SU-DHL-6 (cell line): ENCODE data around the gene RYR2.

Experiments used
- H2AFZ ChIP-seq: fragments of 200-600 bp; sonication (generic); 2 replicates; pipeline ENCODE4 v1.6.1; 2014; ENCODE audit warnings: low read depth, mild to moderate bottlenecking, moderate library complexity, mixed read lengths, antibody characterized with exemption, low read length; ENCODE audit not compliant: severe bottlenecking
- H3F3A ChIP-seq: fragments of 200-600 bp; shearing (Covaris generic); 2 replicates; pipeline ENCODE4 v1.6.0; 2016; ENCODE audit warnings: antibody characterized with exemption, mild to moderate bottlenecking; ENCODE audit not compliant: insufficient read depth
- H3K27ac ChIP-seq: fragments of 200-600 bp; sonication (generic); 2 replicates; pipeline ENCODE4 v1.5.1; 2016; ENCODE audit warnings: low read depth, mild to moderate bottlenecking, low read length, moderate library complexity, mixed read lengths
- H3K27me3 ChIP-seq: fragments of 200-600 bp; sonication (generic), shearing (Covaris generic); 2 replicates; pipeline ENCODE4 v1.6.0; 2014; ENCODE audit warnings: mild to moderate bottlenecking, low read length
- H3K36me3 ChIP-seq: fragments of 200-600 bp; sonication (generic); 2 replicates; pipeline ENCODE4 v1.6.1; 2014; ENCODE audit warnings: mild to moderate bottlenecking, low read length, mixed read lengths
- H3K4me2 ChIP-seq: fragments of 300-600, 200-600 bp; shearing (Covaris generic), sonication (generic); 2 replicates; pipeline ENCODE4 v1.6.0; 2014; ENCODE audit warnings: low read length, low read depth, mild to moderate bottlenecking; ENCODE audit not compliant: poor library complexity, severe bottlenecking
- H3K4me3 ChIP-seq: fragments of 200-600 bp; sonication (generic); 2 replicates; pipeline ENCODE4 v1.5.1; 2014; ENCODE audit warnings: antibody characterized with exemption, low read length, mild to moderate bottlenecking, mixed read lengths; ENCODE audit not compliant: insufficient read depth, poor library complexity, severe bottlenecking
- H3K79me2 ChIP-seq: fragments of 200-600 bp; sonication (generic); 2 replicates; pipeline ENCODE4 v1.6.1; 2014; ENCODE audit warnings: mild to moderate bottlenecking, low read length, moderate library complexity; ENCODE audit not compliant: insufficient read depth
- H3K9ac ChIP-seq: fragments of 200-600 bp; sonication (generic); 2 replicates; pipeline ENCODE4 v1.7.0; 2014; ENCODE audit warnings: mild to moderate bottlenecking, low read length
- H3K9me2 ChIP-seq: fragments of 200-600 bp; sonication (generic); replicated peaks from 2 replicates; pipeline ENCODE4 v1.6.1; 2014; ENCODE audit warnings: low read length; ENCODE audit not compliant: insufficient read depth
- H3K9me3 ChIP-seq: fragments of 200-600 bp; sonication (generic); 2 replicates; pipeline ENCODE4 v1.6.1; 2014; ENCODE audit warnings: low read length, mixed read lengths; ENCODE audit not compliant: insufficient read depth
- H4K20me1 ChIP-seq: fragments of 200-600 bp; sonication (generic); 2 replicates; pipeline ENCODE4 v1.6.1; 2014; ENCODE audit warnings: low read depth, mild to moderate bottlenecking, antibody characterized with exemption, low read length, moderate library complexity, mixed read lengths
- EZH2phosphoT487 ChIP-seq: fragments of 200-600 bp; sonication (generic), shearing (Covaris generic); conservative IDR thresholded peaks from 2 replicates; pipeline ENCODE4 v1.6.1; 2018; ENCODE audit warnings: mild to moderate bottlenecking, antibody characterized with exemption, low read length, moderate library complexity, mixed read lengths
- TF ChIP-seq, protein P1 (sequence below): fragments of 200-600 bp; sonication (generic); IDR thresholded peaks from one replicate; pipeline ENCODE4 v1.5.1; 2017; ENCODE audit warnings: antibody characterized with exemption, mild to moderate bottlenecking, low read length, moderate library complexity; ENCODE audit not compliant: insufficient read depth, poor library complexity, severe bottlenecking

RYR2 gene

DNA sequence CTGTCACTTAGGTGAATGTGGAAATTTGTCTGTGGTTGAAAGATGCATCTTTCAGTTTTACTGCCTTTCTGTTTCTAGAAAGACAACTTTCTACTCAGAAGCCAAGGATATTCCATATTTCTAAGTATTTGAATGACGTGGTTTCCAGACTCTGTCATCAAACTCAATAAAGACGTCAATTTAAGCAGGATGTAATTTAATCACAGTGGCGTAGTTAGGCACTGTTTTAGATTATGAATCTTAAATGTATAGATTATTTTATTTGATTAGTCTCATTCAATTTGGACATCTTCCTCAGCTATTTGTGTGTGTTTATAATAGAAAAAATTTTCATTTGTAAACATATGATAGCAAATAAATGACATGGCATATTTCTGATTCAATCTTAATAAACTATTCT, 298.9 kb downstream of the RYR2 start:
- H3F3A ChIP-seq, result no peaks in the 10 kb centered on the region
- TF ChIP-seq, protein P1, sequence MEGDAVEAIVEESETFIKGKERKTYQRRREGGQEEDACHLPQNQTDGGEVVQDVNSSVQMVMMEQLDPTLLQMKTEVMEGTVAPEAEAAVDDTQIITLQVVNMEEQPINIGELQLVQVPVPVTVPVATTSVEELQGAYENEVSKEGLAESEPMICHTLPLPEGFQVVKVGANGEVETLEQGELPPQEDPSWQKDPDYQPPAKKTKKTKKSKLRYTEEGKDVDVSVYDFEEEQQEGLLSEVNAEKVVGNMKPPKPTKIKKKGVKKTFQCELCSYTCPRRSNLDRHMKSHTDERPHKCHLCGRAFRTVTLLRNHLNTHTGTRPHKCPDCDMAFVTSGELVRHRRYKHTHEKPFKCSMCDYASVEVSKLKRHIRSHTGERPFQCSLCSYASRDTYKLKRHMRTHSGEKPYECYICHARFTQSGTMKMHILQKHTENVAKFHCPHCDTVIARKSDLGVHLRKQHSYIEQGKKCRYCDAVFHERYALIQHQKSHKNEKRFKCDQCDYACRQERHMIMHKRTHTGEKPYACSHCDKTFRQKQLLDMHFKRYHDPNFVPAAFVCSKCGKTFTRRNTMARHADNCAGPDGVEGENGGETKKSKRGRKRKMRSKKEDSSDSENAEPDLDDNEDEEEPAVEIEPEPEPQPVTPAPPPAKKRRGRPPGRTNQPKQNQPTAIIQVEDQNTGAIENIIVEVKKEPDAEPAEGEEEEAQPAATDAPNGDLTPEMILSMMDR, result no peak
- no peak for TF ChIP-seq EZH2phosphoT487
- H3K36me3 ChIP-seq, result no peaks in the 10 kb centered on the region
- H3K9ac ChIP-seq, result no peak overlapping the region
- no peak overlapping the region for H2AFZ ChIP-seq
- H3K27me3 ChIP-seq, result no peaks in the 10 kb centered on the region
- no peaks in the 10 kb centered on the region for H3K79me2 ChIP-seq
- no peaks in the 10 kb centered on the region for H3K9me3 ChIP-seq
- H3K27ac ChIP-seq, result no peak overlapping the region
- H4K20me1 ChIP-seq, result no peaks in the 10 kb centered on the region
- no peak overlapping the region for H3K4me3 ChIP-seq
- H3K4me2 ChIP-seq, result no peak overlapping the region
- no peaks in the 10 kb centered on the region for H3K9me2 ChIP-seq

DNA sequence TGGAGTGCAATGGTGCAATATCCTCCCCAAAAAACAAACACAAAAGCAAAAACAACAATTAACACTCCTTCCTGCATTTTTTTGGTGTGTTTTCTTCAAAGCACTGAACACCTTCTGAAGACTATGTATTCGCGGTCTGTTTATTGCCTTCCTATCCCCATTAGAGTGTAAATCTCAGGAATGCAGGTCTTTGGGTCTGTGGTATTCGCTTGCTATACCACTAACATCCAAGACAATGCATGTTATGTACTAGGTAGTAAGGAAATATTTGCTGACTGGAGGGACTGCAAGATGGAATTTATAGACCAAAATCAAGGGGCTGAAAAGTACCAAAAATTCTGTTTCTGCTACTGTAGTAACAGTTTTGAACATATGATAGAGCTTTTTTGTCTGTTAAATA, 299.4 kb downstream of the RYR2 start:
- Histone ChIP-seq H3K36me3 (no peaks in the 10 kb centered on the region), H2AFZ (no peak overlapping the region), H3K9me2 (no peaks in the 10 kb centered on the region), H4K20me1 (no peaks in the 10 kb centered on the region), H3K27ac (no peak overlapping the region), H3K4me2 (no peak overlapping the region), H3K79me2 (no peaks in the 10 kb centered on the region), H3F3A (no peaks in the 10 kb centered on the region), H3K9me3 (no peaks in the 10 kb centered on the region), H3K9ac (no peak overlapping the region), H3K4me3 (no peak overlapping the region), H3K27me3 (no peaks in the 10 kb centered on the region)
- no peak for TF ChIP-seq EZH2phosphoT487
- TF ChIP-seq, protein P1, result no peak

DNA sequence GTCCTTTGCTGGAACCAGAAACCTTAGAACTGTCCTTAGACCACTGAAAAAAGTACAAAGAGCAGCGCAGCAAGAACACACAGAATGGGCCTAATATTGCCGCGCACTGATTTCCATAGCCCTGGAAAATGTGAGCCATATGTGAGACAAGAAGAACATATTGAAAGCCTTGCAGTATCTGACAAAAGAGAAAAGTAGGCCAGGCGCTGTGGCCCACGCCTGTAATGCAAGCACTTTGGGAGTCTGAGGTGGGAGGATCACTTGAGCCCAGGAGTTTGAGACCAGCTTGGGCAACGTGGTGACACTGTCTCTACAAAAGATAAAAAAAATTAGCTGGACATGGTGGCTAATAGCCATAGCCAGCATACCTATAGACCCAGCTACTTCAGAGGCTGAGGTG, 300.7 kb downstream of the RYR2 start:
- no peaks in the 10 kb centered on the region for H3K27me3 ChIP-seq
- no peak overlapping the region for H2AFZ ChIP-seq
- H3K4me3 ChIP-seq, result no peak overlapping the region
- H3K4me2 ChIP-seq, result no peak overlapping the region
- H3K9ac ChIP-seq, result no peak overlapping the region
- no peaks in the 10 kb centered on the region for H3F3A ChIP-seq
- no peaks in the 10 kb centered on the region for H3K79me2 ChIP-seq
- no peak for TF ChIP-seq EZH2phosphoT487
- TF ChIP-seq, protein P1, result no peak
- H3K9me2 ChIP-seq, result no peaks in the 10 kb centered on the region
- no peak overlapping the region for H3K27ac ChIP-seq
- H3K36me3 ChIP-seq, result no peaks in the 10 kb centered on the region
- no peaks in the 10 kb centered on the region for H4K20me1 ChIP-seq
- H3K9me3 ChIP-seq, result no peaks in the 10 kb centered on the region

DNA sequence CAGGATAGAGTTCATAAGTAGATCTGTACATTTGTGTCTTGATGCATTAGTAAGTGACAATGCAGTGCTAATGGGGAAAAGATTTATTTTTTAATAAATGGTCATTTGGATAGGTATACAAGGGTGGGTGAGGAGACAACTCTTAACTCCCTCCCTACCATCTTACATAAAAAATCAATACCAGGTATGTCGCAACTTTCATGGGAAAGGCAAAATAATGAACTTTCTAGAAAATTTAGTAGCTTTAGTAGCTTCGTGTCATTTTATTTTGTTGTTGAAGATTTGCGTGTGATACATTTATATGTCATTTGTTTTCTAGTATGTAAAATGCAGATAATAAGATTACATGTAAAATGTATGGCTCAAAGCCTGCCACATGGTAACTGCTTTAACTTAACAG, 310.8 kb downstream of the RYR2 start:
- no peaks in the 10 kb centered on the region for H3K79me2 ChIP-seq
- H3K4me3 ChIP-seq, result no peak overlapping the region
- no peaks in the 10 kb centered on the region for H3F3A ChIP-seq
- H4K20me1 ChIP-seq, result no peaks in the 10 kb centered on the region
- H2AFZ ChIP-seq, result no peak overlapping the region
- no peak overlapping the region for H3K9ac ChIP-seq
- TF ChIP-seq, protein P1, result no peak
- no peak for TF ChIP-seq EZH2phosphoT487
- no peak overlapping the region for H3K4me2 ChIP-seq
- H3K36me3 ChIP-seq, result no peaks in the 10 kb centered on the region
- H3K27me3 ChIP-seq, result no peaks in the 10 kb centered on the region
- H3K9me3 ChIP-seq, result no peaks in the 10 kb centered on the region
- no peaks in the 10 kb centered on the region for H3K9me2 ChIP-seq
- H3K27ac ChIP-seq, result no peak overlapping the region
